H1 (cell line): ENCODE results near the gene OR12D3. TPM values are rescaled to one million over a fixed set of nuclear protein-coding genes. Genes with fewer than 3 reads are reported as not detected.

Source experiments
- CTCF ChIA-PET: fragments of 300-600 bp; sonication (Branson Sonifier 250); formaldehyde crosslinking; loops from one replicate; lab custom pipeline; 2021; ENCODE audit not compliant: partially characterized antibody; lab: Charles Lee
- POLR2A ChIA-PET: fragments of 300-600 bp; sonication (Branson Sonifier 250); formaldehyde crosslinking; loops from one replicate; lab custom pipeline; 2021; ENCODE audit warnings: inconsistent platforms; ENCODE audit not compliant: partially characterized antibody; lab: Charles Lee
- DNase-seq, 2 experiments: peaks; one replicate each; pipeline versions ENCODE4 v3.0.0 to v3.0.0-alpha.2; 2010 to 2022; ENCODE audit warnings: low spot score in 2 of 2, low read depth in 1 of 2, mixed read lengths in 1 of 2
- FAIRE-seq: peaks from 2 replicates; lab custom pipeline; 2011; peaks lifted over from hg19 to GRCh38; lab: Jason Lieb, UNC
- H2AFZ ChIP-seq: 2 replicates; pipeline ENCODE4 v1.8.1; 2012; ENCODE audit warnings: low read length, inconsistent platforms
- H2AK5ac ChIP-seq: 2 replicates; pipeline ENCODE4 v1.6.1; 2013; ENCODE audit warnings: low read depth, low read length
- H2BK120ac ChIP-seq: replicated peaks from 2 replicates; pipeline ENCODE3; 2013; ENCODE audit warnings: low read depth, low read length, inconsistent platforms
- H2BK12ac ChIP-seq: 2 replicates; pipeline ENCODE4 v1.6.1; 2013; ENCODE audit warnings: low read depth, low read length
- H2BK15ac ChIP-seq: 2 replicates; pipeline ENCODE4 v1.6.1; 2013; ENCODE audit warnings: low read length
- H2BK20ac ChIP-seq: 2 replicates; pipeline ENCODE4 v1.6.1; 2013; ENCODE audit warnings: low read length
- H2BK5ac ChIP-seq: 2 replicates; pipeline ENCODE4 v1.6.1; 2013; ENCODE audit warnings: low read depth, low read length
- H3K14ac ChIP-seq: 2 replicates; pipeline ENCODE4 v1.6.1; 2013; ENCODE audit warnings: inconsistent platforms; ENCODE audit not compliant: insufficient read length
- H3K18ac ChIP-seq: 2 replicates; pipeline ENCODE4 v1.6.1; 2013; ENCODE audit warnings: low read length; ENCODE audit errors: extremely low read depth
- H3K23ac ChIP-seq: 2 replicates; pipeline ENCODE4 v1.6.1; 2013; ENCODE audit warnings: inconsistent platforms; ENCODE audit not compliant: insufficient read length
- H3K23me2 ChIP-seq: 2 replicates; pipeline ENCODE4 v1.6.1; 2013; ENCODE audit warnings: low read depth, low read length
- H3K27ac ChIP-seq: 2 replicates; pipeline ENCODE4 v1.6.1; 2011; ENCODE audit warnings: low read depth, low read length, inconsistent platforms
- H3K27me3 ChIP-seq, 4 experiments: replicated peaks in 1 of 4; 1 replicate in 1 of 4; 2 replicates in 3 of 4; pipeline versions ENCODE4 v1.6.1 to v1.8.1; 2011 to 2013; ENCODE audit warnings: low read length in 3 of 4, mild to moderate bottlenecking in 3 of 4, inconsistent platforms in 2 of 4, mixed read lengths in 2 of 4, moderate library complexity in 1 of 4; ENCODE audit not compliant: control insufficient read depth in 3 of 4, insufficient read depth in 3 of 4; ENCODE audit errors: extremely low read depth in 1 of 4
- H3K36me3 ChIP-seq, 4 experiments: 2 replicates each; pipeline versions ENCODE4 v1.6.1 to v1.8.1; 2011 to 2013; ENCODE audit warnings: mild to moderate bottlenecking in 4 of 4, low read length in 3 of 4, moderate library complexity in 2 of 4, control low read depth in 1 of 4, inconsistent platforms in 1 of 4; ENCODE audit not compliant: insufficient read depth in 4 of 4, control insufficient read depth in 2 of 4
- H3K4ac ChIP-seq: replicated peaks from 2 replicates; pipeline ENCODE3; 2013; ENCODE audit warnings: low read length, low read depth, mixed read lengths, inconsistent platforms; ENCODE audit not compliant: insufficient read length
- H3K4me1 ChIP-seq, 4 experiments: replicated peaks in 1 of 4; 1 replicate in 1 of 4; 2 replicates in 3 of 4; pipeline versions ENCODE4 v1.6.1 to v1.8.1; 2011 to 2013; ENCODE audit warnings: low read length in 3 of 4, inconsistent platforms in 2 of 4, mixed read lengths in 1 of 4; ENCODE audit not compliant: insufficient read depth in 4 of 4, control insufficient read depth in 3 of 4
- H3K4me2 ChIP-seq, 2 experiments: 2 replicates each; pipeline versions ENCODE4 v1.6.1 to v1.8.1; 2011 to 2013; ENCODE audit warnings: low read depth in 2 of 2, low read length in 2 of 2, control low read depth in 1 of 2, inconsistent platforms in 1 of 2, mild to moderate bottlenecking in 1 of 2; ENCODE audit not compliant: insufficient read depth in 1 of 2
- H3K4me3 ChIP-seq, 4 experiments: fragments of 200-600, 300-600 bp in 1 of 4; sonication (generic), shearing (Covaris generic), sonication (Bioruptor Twin) in 1 of 4; 2 replicates each; pipeline versions ENCODE4 v1.5.1 to v1.8.1; 2011 to 2016; ENCODE audit warnings: low read length in 4 of 4, low read depth in 3 of 4, control low read depth in 2 of 4, inconsistent platforms in 2 of 4, mild to moderate bottlenecking in 2 of 4, mixed read lengths in 1 of 4, moderate library complexity in 1 of 4; ENCODE audit not compliant: insufficient read depth in 2 of 4; ENCODE audit errors: extremely low read depth in 1 of 4
- H3K56ac ChIP-seq: replicated peaks from 2 replicates; pipeline ENCODE3; 2013; ENCODE audit warnings: low read depth, mild to moderate bottlenecking, mixed read lengths, low read length, inconsistent platforms; ENCODE audit not compliant: insufficient read length
- H3K79me1 ChIP-seq: 2 replicates; pipeline ENCODE4 v1.6.1; 2013; ENCODE audit warnings: low read depth, low read length, control low read depth
- H3K79me2 ChIP-seq, 2 experiments: 2 replicates each; pipeline versions ENCODE4 v1.6.1 to v1.8.1; 2012 to 2013; ENCODE audit warnings: low read length in 2 of 2, mild to moderate bottlenecking in 2 of 2, inconsistent platforms in 1 of 2; ENCODE audit not compliant: insufficient read depth in 2 of 2, control insufficient read depth in 1 of 2
- H3K9ac ChIP-seq, 4 experiments: replicated peaks in 1 of 4; 1 replicate in 1 of 4; 2 replicates in 3 of 4; pipeline versions ENCODE4 v1.6.1 to v1.8.1; 2011 to 2013; ENCODE audit warnings: low read depth in 3 of 4, low read length in 3 of 4, control low read depth in 2 of 4, mild to moderate bottlenecking in 2 of 4, moderate library complexity in 2 of 4, inconsistent platforms in 1 of 4; ENCODE audit errors: extremely low read depth in 1 of 4
- H3K9me3 ChIP-seq, 2 experiments: 2 replicates each; pipeline versions ENCODE4 v1.6.1 to v1.8.1; 2012 to 2013; ENCODE audit warnings: mild to moderate bottlenecking in 2 of 2, moderate library complexity in 2 of 2, control low read depth in 1 of 2, inconsistent platforms in 1 of 2, low read depth in 1 of 2, low read length in 1 of 2, mixed read lengths in 1 of 2; ENCODE audit not compliant: insufficient read depth in 2 of 2
- H4K20me1 ChIP-seq, 2 experiments: replicated peaks in 1 of 2; 2 replicates each; pipeline versions ENCODE3 to v1.8.1; 2011 to 2013; ENCODE audit warnings: inconsistent platforms in 2 of 2, low read length in 2 of 2, mild to moderate bottlenecking in 1 of 2; ENCODE audit not compliant: insufficient read depth in 2 of 2, control insufficient read depth in 1 of 2
- H4K5ac ChIP-seq: 2 replicates; pipeline ENCODE4 v1.6.1; 2013; ENCODE audit warnings: low read length, low read depth, mixed read lengths, inconsistent platforms; ENCODE audit not compliant: insufficient read length
- H4K8ac ChIP-seq: 2 replicates; pipeline ENCODE4 v1.8.0; 2013; ENCODE audit warnings: mild to moderate bottlenecking, moderate library complexity, low read length, inconsistent platforms; ENCODE audit not compliant: insufficient read depth; ENCODE audit errors: extremely low read depth
- H4K91ac ChIP-seq: replicated peaks from 2 replicates; pipeline ENCODE3; 2013; ENCODE audit warnings: low read length, mixed read lengths, inconsistent platforms; ENCODE audit not compliant: insufficient read length
- TEAD4 ChIP-seq: IDR thresholded peaks from 2 replicates; pipeline ENCODE4 v1.6.1; 2012; ENCODE audit warnings: low read depth, low read length, inconsistent platforms, mixed read lengths
- WGBS, 2 experiments: shearing (Covaris generic) in 1 of 2; methylation state at CpG; one replicate each; pipeline versions ENCODE4 v1.1.6 to v1.1.7; 2013 to 2015; ENCODE audit warnings: low lambda C conversion rate in 2 of 2, mixed read lengths in 2 of 2, inconsistent platforms in 1 of 2, low coverage in 1 of 2, missing lambda C conversion rate in 1 of 2; ENCODE audit not compliant: insufficient replicate concordance in 2 of 2, insufficient coverage in 1 of 2, insufficient read length in 1 of 2; ENCODE audit errors: extremely low coverage in 1 of 2, missing lambda C conversion rate in 1 of 2; 5-methylcytosine and 5-hydroxymethylcytosine counted together
- polyA plus RNA-seq, 7 experiments: library from polyadenylated mRNA; depleted of rRNA in 3 of 7; stranded (reverse) in 5 of 7; unstranded in 2 of 7; fragments of >200 nt in 5 of 7; fragments of 200-250 nt in 2 of 7; gene quantifications; 1 replicate in 5 of 7; 2 replicates in 1 of 7; 4 replicates in 1 of 7; pipeline versions ENCODE4 v1.2.1 to v1.2.3, GENCODE V29; 2011 to 2013; ENCODE audit warnings: missing spikeins in 2 of 7, mixed read lengths in 2 of 7
- total RNA-seq: library from RNA; stranded (reverse); fragmentation: NEBNext Ultra II Directional; extraction: Animal tissue kit (Norgen Biotek cat#: 25700); gene quantifications from 2 replicates; pipeline ENCODE4 v1.2.1, GENCODE V29; 2021
- TF ChIP-seq, protein P1 (sequence below): IDR thresholded peaks from 2 replicates; pipeline ENCODE4 v1.6.1; 2012; ENCODE audit warnings: low read length, inconsistent platforms

OR12D3 gene
- total and polyA plus RNA-seq, 2 of the 8 experiments (the other 6 are each of a cell fraction or from before 2014, with no cell fraction given), result not detected

DNA sequence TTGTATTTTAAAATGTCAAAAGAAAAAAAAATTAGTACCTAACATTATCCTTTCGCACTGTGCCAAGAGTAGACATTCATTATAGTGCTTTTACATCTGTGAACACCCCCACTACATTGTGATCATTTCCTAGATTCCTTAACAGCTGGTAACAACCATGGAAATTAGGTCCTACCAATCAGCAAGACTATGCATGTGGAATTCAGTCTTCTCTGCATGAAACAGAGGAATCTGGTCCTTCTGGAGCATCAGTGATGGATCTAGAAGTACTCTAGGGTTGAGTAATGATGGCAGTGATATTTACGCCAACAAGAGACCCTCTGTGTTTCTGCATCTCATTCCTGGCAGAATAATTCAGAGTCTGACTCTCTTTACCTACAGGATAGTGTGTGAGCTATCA, 49.1 kb upstream of the OR12D3 start:
- no peak overlapping the region for H3K4me3 ChIP-seq
- no peaks in the 10 kb centered on the region for H4K20me1 ChIP-seq
- no peaks in the 10 kb centered on the region for H3K27me3 ChIP-seq
- H4K91ac ChIP-seq, result no peak overlapping the region
- no peak overlapping the region for H3K4ac ChIP-seq
- H3K27ac ChIP-seq, result no peak overlapping the region
- no peak overlapping the region for H2BK5ac ChIP-seq
- no peak overlapping the region for H2AK5ac ChIP-seq
- no peak overlapping the region for H3K18ac ChIP-seq
- H2AFZ ChIP-seq, result no peak overlapping the region
- 0 out of 4 replicates have a peak overlapping the region, but pooled peaks of 1 of the 2 experiments have one; percentile 8 for H3K4me2 ChIP-seq
- H4K5ac ChIP-seq, result no peak overlapping the region
- H3K4me1 ChIP-seq, result no peaks in the 10 kb centered on the region
- 93% methylated on average over 2 of the region's 2 CpGs; no CpG with 5 or more reads in 1 of the 2 experiments for WGBS, 2 experiments
- H3K23ac ChIP-seq, result no peak overlapping the region
- FAIRE-seq, result no peak
- ChIA-PET POLR2A (interaction anchor here (1.2 to 1.6 kb wide), 2 partner anchors 19 to 23 kb away, joined by 3 read pairs; no protein-coding TSS in a partner anchor), CTCF (interaction anchor here (1.5 to 2.5 kb wide), 2 partner anchors 44 to 165 kb away, joined by 3 to 13 read pairs; no protein-coding TSS in a partner anchor)
- no peak overlapping the region for H3K9ac ChIP-seq
- no peaks in the 10 kb centered on the region for H3K79me2 ChIP-seq
- peak; percentile 54; the same call in 1 of the 2 replicates for TF ChIP-seq TEAD4
- TF ChIP-seq, protein P1, sequence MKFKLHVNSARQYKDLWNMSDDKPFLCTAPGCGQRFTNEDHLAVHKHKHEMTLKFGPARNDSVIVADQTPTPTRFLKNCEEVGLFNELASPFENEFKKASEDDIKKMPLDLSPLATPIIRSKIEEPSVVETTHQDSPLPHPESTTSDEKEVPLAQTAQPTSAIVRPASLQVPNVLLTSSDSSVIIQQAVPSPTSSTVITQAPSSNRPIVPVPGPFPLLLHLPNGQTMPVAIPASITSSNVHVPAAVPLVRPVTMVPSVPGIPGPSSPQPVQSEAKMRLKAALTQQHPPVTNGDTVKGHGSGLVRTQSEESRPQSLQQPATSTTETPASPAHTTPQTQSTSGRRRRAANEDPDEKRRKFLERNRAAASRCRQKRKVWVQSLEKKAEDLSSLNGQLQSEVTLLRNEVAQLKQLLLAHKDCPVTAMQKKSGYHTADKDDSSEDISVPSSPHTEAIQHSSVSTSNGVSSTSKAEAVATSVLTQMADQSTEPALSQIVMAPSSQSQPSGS, result no peak
- H3K56ac ChIP-seq, result no peak overlapping the region
- no peaks in the 10 kb centered on the region for H3K79me1 ChIP-seq
- DNase-seq, result no peak
- no peaks in the 10 kb centered on the region for H3K36me3 ChIP-seq
- H2BK20ac ChIP-seq, result no peak overlapping the region
- H3K9me3 ChIP-seq, result 0 out of 4 replicates have a peak, but pooled peaks cover 0 to 3% of the 10 kb centered on the region in 2 experiments
- no peak overlapping the region for H2BK120ac ChIP-seq
- H3K14ac ChIP-seq, result no peak overlapping the region
- no peaks in the 10 kb centered on the region for H3K23me2 ChIP-seq
- no peak overlapping the region for H2BK12ac ChIP-seq
- H4K8ac ChIP-seq, result no peak overlapping the region
- no peak overlapping the region for H2BK15ac ChIP-seq
